Osteocyte (in vitro differentiated cells): Measurements from ENCODE around the gene SYTL1. TPM values are rescaled to one million over a fixed set of nuclear protein-coding genes. Genes with fewer than 3 reads are reported as not detected.

Source experiments
- DNase-seq: peaks from one replicate; pipeline ENCODE4 v3.0.0; 2021; ENCODE audit warnings: mixed read lengths; ENCODE audit not compliant: unreplicated experiment; ENCODE audit errors: extremely low spot score
- H3K27ac Mint-ChIP-seq: one replicate; pipeline ENCODE4 v1.8.0; 2021; ENCODE audit warnings: mild to moderate bottlenecking, mixed read lengths; ENCODE audit not compliant: unreplicated experiment
- H3K27me3 Mint-ChIP-seq: one replicate; pipeline ENCODE4 v1.8.0; 2021; ENCODE audit warnings: mixed read lengths; ENCODE audit not compliant: unreplicated experiment
- H3K36me3 Mint-ChIP-seq: one replicate; pipeline ENCODE4 v1.8.0; 2021; ENCODE audit warnings: mixed read lengths; ENCODE audit not compliant: unreplicated experiment
- H3K4me1 Mint-ChIP-seq: one replicate; pipeline ENCODE4 v1.8.0; 2021; ENCODE audit warnings: mixed read lengths; ENCODE audit not compliant: unreplicated experiment
- H3K4me3 Mint-ChIP-seq: one replicate; pipeline ENCODE4 v1.8.0; 2021; ENCODE audit warnings: mild to moderate bottlenecking, moderate library complexity, mixed read lengths; ENCODE audit not compliant: unreplicated experiment
- H3K9me3 Mint-ChIP-seq: one replicate; pipeline ENCODE4 v1.8.0; 2021; ENCODE audit warnings: mixed read lengths; ENCODE audit not compliant: unreplicated experiment
- CTCF ChIP-seq: fragments of 200-600 bp; sonication (generic); IDR thresholded peaks from 2 replicates; pipeline ENCODE4 v1.5.0; 2021; ENCODE audit warnings: antibody characterized with exemption, mild to moderate bottlenecking, moderate library complexity
- total RNA-seq: library from RNA; stranded (reverse); gene quantifications from 2 replicates; pipeline ENCODE4 v1.2.1, GENCODE V29; 2021

The SYTL1 gene
- total RNA-seq, 1 donor from 2014 or later, result 0.46 TPM

GRCh38 chr1:27394282-27394658 lies 52.4 kb downstream of the SYTL1 start:
- H3K27me3 Mint-ChIP-seq, result peaks cover 7% of the 10 kb centered on the region
- peak overlapping the region; percentile 49 for H3K4me3 Mint-ChIP-seq
- TF ChIP-seq CTCF, result no peak
- no peaks in the 10 kb centered on the region for H3K9me3 Mint-ChIP-seq
- H3K27ac Mint-ChIP-seq, result no peak overlapping the region
- peaks cover 24% of the 10 kb centered on the region for H3K4me1 Mint-ChIP-seq
- no peak for DNase-seq
- H3K36me3 Mint-ChIP-seq, result no peaks in the 10 kb centered on the region

GRCh38 chr1:27394925-27395324 lies 53.1 kb downstream of the SYTL1 start:
- Mint-ChIP-seq H3K4me3 (no peak overlapping the region), H3K9me3 (no peaks in the 10 kb centered on the region), H3K27me3 (peaks cover 6% of the 10 kb centered on the region), H3K27ac (peak overlapping the region; percentile 36), H3K36me3 (no peaks in the 10 kb centered on the region), H3K4me1 (peaks cover 26% of the 10 kb centered on the region)
- no peak for TF ChIP-seq CTCF
- DNase-seq, result no peak

- H3K36me3 Mint-ChIP-seq, result no peaks in the 10 kb centered on the region
- H3K9me3 Mint-ChIP-seq, result no peaks in the 10 kb centered on the region
- peak; percentile 93 for TF ChIP-seq CTCF
- peak overlapping the region; percentile 36 for H3K27ac Mint-ChIP-seq
- H3K27me3 Mint-ChIP-seq, result peaks cover 3% of the 10 kb centered on the region
- peaks cover 26% of the 10 kb centered on the region for H3K4me1 Mint-ChIP-seq
- peak; percentile 91 for DNase-seq
- H3K4me3 Mint-ChIP-seq, result no peak overlapping the region
Observed at GRCh38 chr1:27395441-27396195, 53.8 kb downstream of the SYTL1 start.

DNA sequence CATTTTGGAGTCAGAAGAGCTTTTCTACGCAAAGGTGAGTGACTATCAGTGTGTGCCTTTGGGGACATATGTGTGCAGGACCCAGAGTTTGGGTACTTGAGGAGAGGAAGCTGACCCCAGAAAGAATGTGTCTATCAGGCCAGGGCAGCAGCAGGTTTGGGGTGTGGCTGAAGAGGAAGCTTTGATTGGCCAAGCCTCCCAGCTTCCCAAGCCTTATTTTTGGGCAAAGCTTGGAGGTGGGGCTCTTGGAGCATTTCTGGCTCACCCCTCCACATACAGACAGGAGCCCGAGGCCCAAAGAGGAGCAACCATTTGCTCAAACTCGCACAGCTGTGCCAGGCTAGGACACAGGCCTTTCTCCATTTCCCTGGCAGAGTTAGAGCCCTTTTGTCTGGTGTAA lies 55.3 kb downstream of the SYTL1 start:
- H3K4me1 Mint-ChIP-seq, result peaks cover 26% of the 10 kb centered on the region
- H3K27me3 Mint-ChIP-seq, result no peaks in the 10 kb centered on the region
- H3K27ac Mint-ChIP-seq, result no peak overlapping the region
- H3K36me3 Mint-ChIP-seq, result no peaks in the 10 kb centered on the region
- no peak for DNase-seq
- H3K9me3 Mint-ChIP-seq, result no peaks in the 10 kb centered on the region
- TF ChIP-seq CTCF, result no peak
- H3K4me3 Mint-ChIP-seq, result no peak overlapping the region

- peaks cover 29% of the 10 kb centered on the region for H3K4me1 Mint-ChIP-seq
- no peak overlapping the region for H3K27ac Mint-ChIP-seq
- TF ChIP-seq CTCF, result no peak
- no peak for DNase-seq
- H3K9me3 Mint-ChIP-seq, result no peaks in the 10 kb centered on the region
- H3K27me3 Mint-ChIP-seq, result no peaks in the 10 kb centered on the region
- no peaks in the 10 kb centered on the region for H3K36me3 Mint-ChIP-seq
- no peak overlapping the region for H3K4me3 Mint-ChIP-seq
Observed at GRCh38 chr1:27397749-27398148, 55.9 kb downstream of the SYTL1 start.
